Measurements from ENCODE around the gene GAL3ST3.

GAL3ST3 gene

GRCh38 chr11:66001942-66002647 is 46.9 kb downstream of the GAL3ST3 start, which contains the start of the genes BANF1 and EIF1AD:
TSS of gene BANF1 (plus strand) at chr11:66002503. CDS start at chr11:66003251, 748 bp downstream.
TSS of gene EIF1AD (minus strand) at chr11:66002157. CDS start at chr11:66000389, 1,768 bp downstream.
- peak within 1 kb of the TSS; percentile 78 for H3K4me3 ChIP-seq (ENCODE audit: low read depth, low read length)
- DNase-seq (ENCODE audit: low read depth), result peak; percentile 96
- no peak for TF ChIP-seq CTCF (IDR thresholded peaks at IDR 0.05; ENCODE audit: low read depth, low read length, missing control alignments)

GRCh38 chr11:65997286-65997685 is 51.7 kb downstream of the GAL3ST3 start:
- DNase-seq (ENCODE audit: low read depth), result no peak
- no peak for TF ChIP-seq CTCF (IDR thresholded peaks at IDR 0.05; ENCODE audit: low read depth, low read length, missing control alignments)

GRCh38 chr11:65992056-65992455 is 56.9 kb downstream of the GAL3ST3 start:
- TF ChIP-seq CTCF (IDR thresholded peaks at IDR 0.05; ENCODE audit: low read depth, low read length, missing control alignments), result no peak
- no peak overlapping the region for H3K4me3 ChIP-seq (ENCODE audit: low read depth, low read length)
- DNase-seq (ENCODE audit: low read depth), result no peak

More at GRCh38 chr11:65997286-65997685, 51.7 kb downstream of the GAL3ST3 start:
- H3K4me3 ChIP-seq (ENCODE audit: low read depth, low read length), result no peak overlapping the region

All from GM12864 (cell line).